SK-N-SH treated with all-trans-retinoic acid at 6 μM for 48 hours (cell line): ENCODE results near the gene FAM229B.

Experiments
- BACH2 ChIP-seq: fragments of 250-450 bp; sonication (Bioruptor Pico); IDR thresholded peaks from 2 replicates; pipeline ENCODE4 v1.9.0; 2021; ENCODE audit warnings: mild to moderate bottlenecking, borderline replicate concordance
- PPARA ChIP-seq: fragments of 250-450 bp; sonication (Bioruptor Pico); IDR thresholded peaks from 2 replicates; pipeline ENCODE4 v1.5.0; 2020; ENCODE audit warnings: mild to moderate bottlenecking, borderline replicate concordance
- RARB ChIP-seq: fragments of 250-450 bp; sonication (Bioruptor Pico); IDR thresholded peaks from 2 replicates; pipeline ENCODE4 v1.8.0; 2021; ENCODE audit warnings: mild to moderate bottlenecking, moderate library complexity
- TF ChIP-seq, protein P1 (sequence below): fragments of 250-450 bp; sonication (Bioruptor Pico); IDR thresholded peaks from 2 replicates; pipeline ENCODE4 v1.8.0; 2020; ENCODE audit warnings: mild to moderate bottlenecking, moderate library complexity, borderline replicate concordance

DNA sequence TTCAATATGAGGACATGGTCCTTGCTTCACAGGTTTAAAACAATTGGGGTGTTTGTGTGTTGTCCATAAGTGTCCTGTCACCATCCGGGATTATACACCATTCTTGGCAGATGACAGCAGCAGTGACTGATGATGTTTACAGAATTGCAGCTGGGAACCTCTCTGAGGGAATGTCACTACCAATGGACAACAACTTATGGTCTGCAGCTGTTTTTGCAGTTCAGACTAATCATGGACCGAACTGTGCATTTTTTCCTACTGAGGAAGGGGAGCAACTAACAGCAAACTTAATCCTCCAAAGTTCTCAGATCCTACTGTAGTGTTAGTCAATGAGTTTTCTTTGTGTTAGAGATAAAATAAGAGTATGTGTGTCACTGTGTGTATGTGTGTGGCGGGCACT is 26.0 kb downstream of the FAM229B start:
- TF ChIP-seq BACH2 (CRISPR knock-in tag) = no peak
- TF ChIP-seq RARB (CRISPR knock-in tag) = no peak
- no peak for TF ChIP-seq PPARA
- TF ChIP-seq, protein P1, sequence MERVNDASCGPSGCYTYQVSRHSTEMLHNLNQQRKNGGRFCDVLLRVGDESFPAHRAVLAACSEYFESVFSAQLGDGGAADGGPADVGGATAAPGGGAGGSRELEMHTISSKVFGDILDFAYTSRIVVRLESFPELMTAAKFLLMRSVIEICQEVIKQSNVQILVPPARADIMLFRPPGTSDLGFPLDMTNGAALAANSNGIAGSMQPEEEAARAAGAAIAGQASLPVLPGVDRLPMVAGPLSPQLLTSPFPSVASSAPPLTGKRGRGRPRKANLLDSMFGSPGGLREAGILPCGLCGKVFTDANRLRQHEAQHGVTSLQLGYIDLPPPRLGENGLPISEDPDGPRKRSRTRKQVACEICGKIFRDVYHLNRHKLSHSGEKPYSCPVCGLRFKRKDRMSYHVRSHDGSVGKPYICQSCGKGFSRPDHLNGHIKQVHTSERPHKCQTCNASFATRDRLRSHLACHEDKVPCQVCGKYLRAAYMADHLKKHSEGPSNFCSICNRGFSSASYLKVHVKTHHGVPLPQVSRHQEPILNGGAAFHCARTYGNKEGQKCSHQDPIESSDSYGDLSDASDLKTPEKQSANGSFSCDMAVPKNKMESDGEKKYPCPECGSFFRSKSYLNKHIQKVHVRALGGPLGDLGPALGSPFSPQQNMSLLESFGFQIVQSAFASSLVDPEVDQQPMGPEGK (CRISPR knock-in tag) = no peak
